Measurements from ENCODE around the gene MRPL34.

The MRPL34 gene

GRCh38 chr19:17347361-17347760 is 41.7 kb downstream of the MRPL34 start:
- DNase-seq: peak; percentile 71

- DNase-seq: no peak
Measured at GRCh38 chr19:17347877-17348276, 42.2 kb downstream of the MRPL34 start.

- DNase-seq: peak; percentile 83
Measured at GRCh38 chr19:17348700-17349099, 43.0 kb downstream of the MRPL34 start.

- DNase-seq: peak; percentile 33
Measured at GRCh38 chr19:17351815-17352435, 46.3 kb downstream of the MRPL34 start.

GRCh38 chr19:17352608-17353280 is 47.1 kb downstream of the MRPL34 start:
- peak; percentile 52 for DNase-seq

GRCh38 chr19:17353386-17353785 is 47.7 kb downstream of the MRPL34 start:
- peak; percentile 28 for DNase-seq

Measured in left hindlimb (tissue), 1 donor.